NCI-H128 (cell line): ENCODE results near the gene PFKP.
A peak's percentile ranks its signal among the peaks of the same experiment; 100 is the strongest.

ENCODE experiments used
- DNase-seq: peaks from one replicate; lab custom pipeline; 2025; ENCODE audit not compliant: unreplicated experiment; lab: John Stamatoyannopoulos, UW

Gene PFKP

GRCh38 chr10:3111621-3112163 is 44.3 kb downstream of the PFKP start:
- DNase-seq = no peak

- no peak for DNase-seq
These were observed 46.0 kb downstream of the PFKP start for GRCh38 chr10:3113343-3113720.

DNA sequence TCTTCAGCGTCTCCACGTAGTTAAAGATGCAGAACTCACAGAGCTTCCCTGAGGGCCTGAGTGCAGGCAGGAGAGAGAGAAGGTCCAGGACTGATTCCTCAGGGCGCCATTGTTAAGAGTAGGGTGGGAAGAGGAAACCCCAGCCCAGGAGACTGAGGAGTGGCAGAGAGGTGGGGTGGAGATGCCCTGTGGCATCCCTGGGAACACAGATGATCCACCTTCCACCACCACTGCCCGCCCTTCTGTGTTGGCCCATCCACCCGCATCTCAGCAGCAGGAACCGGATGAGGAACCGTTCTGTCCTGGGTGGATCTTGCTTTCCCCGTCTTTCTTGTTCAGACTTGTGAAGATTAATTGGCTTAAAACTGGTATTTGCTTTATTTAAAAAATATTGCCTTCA is 48.3 kb downstream of the PFKP start:
- DNase-seq = no peak

GRCh38 chr10:3116508-3117100 is 49.3 kb downstream of the PFKP start:
- DNase-seq = no peak

DNA sequence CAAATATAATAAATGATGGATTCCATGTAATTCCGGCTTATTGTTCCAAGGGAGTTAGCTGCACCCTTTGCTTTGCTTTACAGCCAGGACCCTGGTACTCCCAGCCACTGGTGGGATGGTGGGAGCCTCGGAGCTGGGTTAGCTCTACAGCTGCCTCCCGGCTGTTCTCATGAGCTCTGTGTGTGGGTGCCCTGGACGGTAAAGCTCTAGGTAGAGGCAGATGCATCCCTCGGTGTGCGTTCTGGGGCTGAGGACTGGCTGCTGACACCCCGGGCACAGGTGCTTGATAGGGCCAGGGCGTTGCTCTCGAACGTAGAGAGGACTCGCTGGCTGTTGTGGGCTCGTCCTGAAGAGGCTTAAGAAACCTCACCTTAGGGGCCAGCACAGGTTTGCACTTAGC is 50.1 kb downstream of the PFKP start:
- DNase-seq = no peak

DNA sequence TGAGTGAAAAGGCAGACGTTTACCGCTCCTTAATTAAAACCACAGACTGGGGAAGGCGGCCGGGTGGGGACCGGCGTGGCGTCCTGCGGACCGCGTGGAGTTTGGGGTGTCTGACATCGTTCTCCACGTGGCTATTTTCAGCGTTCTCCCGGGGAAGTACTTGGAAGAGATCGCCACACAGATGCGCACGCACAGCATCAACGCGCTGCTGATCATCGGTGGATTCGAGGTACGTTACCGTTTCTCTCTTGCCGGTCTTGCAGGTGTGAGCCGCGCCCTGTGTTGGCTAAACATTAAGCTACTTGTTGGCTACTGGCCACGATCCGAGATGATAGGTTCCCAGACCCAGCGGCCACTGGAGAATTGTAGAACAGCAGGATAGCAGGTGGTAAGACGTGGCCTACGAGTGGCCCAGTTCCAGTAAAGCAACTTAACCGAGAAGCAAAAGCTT is 51.3 kb downstream of the PFKP start:
- DNase-seq = no peak

DNA sequence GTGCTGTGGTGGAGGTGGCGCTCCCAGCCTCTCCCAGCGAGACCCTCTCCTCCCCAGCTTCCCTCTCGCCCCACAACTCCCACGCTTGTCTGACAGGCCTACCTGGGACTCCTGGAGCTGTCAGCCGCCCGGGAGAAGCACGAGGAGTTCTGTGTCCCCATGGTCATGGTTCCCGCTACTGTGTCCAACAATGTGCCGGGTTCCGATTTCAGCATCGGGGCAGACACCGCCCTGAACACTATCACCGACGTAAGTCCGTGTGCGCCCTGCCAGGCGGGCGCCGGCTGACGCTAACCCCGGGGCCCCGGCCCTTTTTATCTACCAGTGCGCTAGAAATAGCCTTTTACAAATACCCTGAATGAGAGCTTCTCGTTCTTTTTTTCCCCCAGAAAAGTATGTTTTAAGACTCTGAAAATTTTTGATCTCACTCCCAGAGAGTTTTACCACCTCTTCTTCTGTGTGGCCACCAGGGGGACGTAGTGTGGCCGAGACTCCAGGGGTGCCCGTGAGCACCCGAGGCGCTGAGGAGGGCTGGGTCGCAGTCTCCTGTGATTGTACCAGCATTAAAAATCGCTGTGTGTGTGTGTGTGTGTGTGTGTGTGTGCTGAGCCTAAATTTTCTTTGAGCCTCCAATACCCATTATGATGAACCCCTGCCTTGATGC is 52.6 kb downstream of the PFKP start:
- DNase-seq = no peak

DNA sequence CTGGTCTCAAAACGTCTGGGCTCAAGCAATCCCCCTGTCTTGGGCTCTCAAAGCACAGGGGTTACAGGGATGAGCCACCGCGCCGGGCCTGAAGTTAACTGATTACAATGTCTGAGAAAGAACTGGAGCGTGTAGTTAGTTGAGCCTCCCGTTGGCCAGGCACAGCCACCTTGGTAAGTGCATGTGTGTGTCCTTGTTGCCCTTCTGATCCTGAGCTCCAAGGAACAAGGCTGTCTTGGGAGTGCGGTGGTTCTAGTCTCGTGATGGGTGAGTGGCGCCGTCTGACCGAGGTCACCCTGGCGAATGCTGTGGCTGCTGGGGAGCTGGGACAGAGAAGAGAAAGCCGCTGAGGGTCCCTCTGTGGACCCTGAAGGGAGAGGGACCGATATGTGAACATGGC is 54.7 kb downstream of the PFKP start:
- no peak for DNase-seq

GRCh38 chr10:3122486-3123205 is 55.3 kb downstream of the PFKP start:
- DNase-seq = no peak

DNA sequence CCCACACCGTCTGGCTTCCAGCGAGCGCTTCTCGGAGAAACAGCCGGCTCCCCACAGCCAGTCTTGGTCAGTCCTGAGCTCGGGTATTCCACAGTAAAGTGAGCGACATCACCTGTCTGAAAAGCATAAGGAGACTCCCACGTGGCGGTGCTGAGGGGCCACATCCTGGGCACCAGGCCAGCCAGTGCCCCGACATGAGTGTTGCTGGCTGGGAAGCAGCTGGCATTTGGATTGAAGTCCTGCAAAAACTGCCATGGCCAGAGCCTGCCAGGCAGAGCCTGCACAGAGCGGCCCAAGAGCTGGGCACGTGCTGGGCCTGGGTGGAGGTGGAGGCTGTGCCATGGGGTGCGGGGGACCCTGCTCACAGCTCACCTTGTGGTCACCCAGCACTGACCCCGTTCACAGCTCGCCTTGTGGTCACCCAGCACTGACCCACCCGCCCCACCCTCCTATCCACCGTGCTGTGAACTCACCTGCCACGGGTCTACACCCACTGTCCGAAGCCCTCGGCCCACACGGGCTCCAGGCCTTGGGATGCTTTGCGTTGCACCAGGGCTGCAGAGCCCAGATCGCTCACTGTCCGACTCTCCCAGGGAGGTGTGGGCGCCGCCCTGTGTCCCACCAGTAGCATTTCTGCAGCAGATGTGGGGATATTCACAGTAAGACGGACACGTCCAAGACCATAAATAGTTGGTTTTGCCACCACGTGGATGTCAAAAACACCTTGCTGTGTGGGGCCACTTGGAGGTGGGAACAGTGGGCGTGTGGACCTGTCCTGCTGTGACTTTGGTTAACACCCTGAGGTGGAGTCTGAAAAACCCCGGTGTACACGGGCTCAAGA is 56.4 kb downstream of the PFKP start:
- DNase-seq = no peak

DNA sequence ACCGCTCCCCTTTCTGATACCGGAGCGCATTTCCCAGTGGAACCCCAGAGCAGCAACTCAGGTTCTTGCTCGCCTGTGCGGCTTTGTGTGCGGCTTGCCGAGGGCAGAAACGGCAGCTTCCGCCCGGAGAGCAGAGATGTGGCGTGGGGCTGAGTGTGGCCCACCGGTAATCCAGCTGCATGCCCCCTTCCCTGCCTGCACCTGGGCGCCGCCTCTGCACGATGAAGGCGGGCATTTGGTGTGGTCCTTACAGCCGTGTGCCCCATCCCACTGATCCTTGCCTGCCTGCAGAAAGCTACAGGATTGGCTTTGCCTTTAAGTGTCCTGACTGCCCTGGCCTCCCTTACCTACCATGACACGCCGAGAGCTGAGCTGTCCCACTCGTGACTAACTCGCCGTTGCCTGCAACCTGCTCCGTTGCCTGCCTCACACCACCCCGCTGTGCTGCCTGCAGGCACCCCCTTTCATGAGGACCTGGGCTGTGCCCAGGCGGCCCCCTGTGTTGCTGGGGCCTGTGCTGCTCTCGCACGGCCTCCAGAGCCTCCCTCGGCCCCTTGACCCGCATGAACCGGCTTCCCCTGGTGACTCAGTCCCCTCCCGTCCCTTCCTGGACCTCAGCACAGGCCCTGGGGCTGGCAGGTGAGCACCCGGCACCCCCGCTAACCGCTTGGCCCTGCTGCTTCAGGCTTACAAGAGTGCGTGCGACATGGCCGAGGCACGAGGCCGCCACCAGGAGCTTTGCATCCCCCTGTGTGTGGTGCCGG is 57.2 kb downstream of the PFKP start:
- no peak for DNase-seq

DNA sequence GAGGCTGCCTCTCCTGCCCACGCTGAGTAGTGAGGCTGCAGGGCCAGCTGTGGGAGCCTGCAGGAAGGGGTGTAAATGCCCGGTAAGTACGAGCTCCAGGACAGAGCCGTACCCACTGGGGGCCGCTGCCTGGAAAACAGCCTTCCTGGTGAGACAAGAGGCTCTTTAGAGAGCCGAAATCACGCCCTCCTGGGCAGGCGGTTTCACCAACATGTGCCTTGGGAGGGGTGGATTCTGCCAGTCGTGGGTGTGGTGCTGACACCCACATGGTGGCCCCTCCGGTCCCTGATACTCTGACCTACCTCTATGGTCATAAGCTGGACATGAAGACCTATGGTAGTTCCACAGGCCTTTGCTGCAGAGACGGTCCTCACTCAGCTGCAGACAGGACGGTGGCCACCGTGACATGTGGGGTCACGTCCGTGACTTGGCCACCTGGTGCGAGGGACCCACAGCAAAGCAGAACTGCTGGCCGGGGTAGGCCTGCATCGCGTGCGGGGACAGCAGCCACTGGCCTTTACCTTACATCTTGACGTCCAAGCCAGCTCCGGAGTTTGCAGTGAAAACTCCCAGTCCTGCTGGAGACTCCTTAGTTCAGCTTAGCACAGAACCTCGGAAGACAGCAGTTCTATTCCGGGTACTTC is 58.3 kb downstream of the PFKP start:
- DNase-seq = no peak

DNA sequence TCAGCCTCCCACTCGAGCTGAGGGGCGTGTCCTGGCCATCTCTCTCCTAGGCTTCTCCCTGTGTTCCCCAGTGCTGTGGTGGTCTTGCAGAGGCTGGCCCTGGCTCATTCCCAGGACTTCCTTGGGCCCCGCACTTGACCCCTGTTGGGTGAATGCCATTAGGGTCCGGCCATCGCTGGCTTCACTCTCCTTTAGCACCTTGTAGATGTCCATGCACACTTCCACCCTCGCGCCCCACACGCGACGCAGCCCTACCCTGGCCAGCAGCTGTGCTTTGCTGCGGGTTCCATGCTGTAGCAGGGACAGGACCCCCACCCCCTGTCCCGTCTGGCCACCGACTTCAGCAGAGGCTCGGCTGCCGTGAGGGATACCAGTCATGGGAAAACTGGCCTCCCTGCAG is 58.9 kb downstream of the PFKP start:
- DNase-seq = no peak

GRCh38 chr10:3126741-3127346 is 59.5 kb downstream of the PFKP start:
- peak; percentile 75 for DNase-seq

GRCh38 chr10:3127921-3128320 is 60.6 kb downstream of the PFKP start:
- no peak for DNase-seq

DNA sequence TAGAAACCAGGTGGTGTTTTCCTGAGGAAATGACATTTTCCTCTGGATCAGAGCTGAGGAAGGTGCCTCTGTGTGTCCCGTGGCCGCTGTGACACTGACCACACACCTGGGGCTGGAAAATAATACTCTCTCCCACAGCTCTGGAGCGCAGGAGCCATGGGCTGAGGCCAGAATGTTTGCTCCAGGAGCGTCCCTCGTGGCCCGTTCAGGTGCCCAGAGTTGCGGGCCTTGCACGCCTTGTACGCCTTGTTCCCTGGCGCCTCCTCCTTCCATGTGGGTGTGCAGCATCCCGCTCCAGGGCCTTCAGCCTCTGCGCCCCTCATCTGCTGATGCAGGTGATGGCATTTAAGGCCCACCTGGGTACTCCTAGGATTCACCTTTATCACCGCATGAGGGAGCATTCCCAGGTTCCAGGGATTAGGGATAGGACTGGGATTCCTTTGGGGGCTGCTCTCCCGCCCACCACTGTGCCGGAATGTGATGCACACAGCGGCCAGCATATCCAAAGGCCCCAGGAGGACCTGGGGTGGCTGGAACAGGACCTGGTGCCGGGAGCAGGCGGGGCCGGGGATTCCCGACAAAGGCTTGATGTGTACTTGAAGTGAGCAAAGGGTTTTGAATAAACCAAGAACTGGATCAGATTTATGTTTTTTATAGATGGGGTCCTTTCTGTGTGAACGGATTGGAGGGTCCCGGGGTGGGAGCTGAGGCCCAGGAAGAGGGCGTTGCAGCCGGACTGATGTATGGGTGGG is 61.2 kb downstream of the PFKP start:
- no peak for DNase-seq

- DNase-seq = no peak
These were observed 62.4 kb downstream of the PFKP start for GRCh38 chr10:3129581-3130340.

- DNase-seq = no peak
These were observed 63.8 kb downstream of the PFKP start for GRCh38 chr10:3131098-3131497.
